Spleen (tissue), 11 donors: ENCODE measurements around the gene PEX26. TPM values are rescaled to one million over a fixed set of nuclear protein-coding genes. Genes with fewer than 3 reads are reported as not detected.

Source experiments
- DNase-seq: peaks from one replicate; pipeline ENCODE4 v3.0.0-alpha.2; 2020
- H3K27ac ChIP-seq, 8 donors: fragments of 200-600 bp; sonication (generic) in 7 of 8; 1 replicate in 4 of 8; 2 replicates in 4 of 8; pipeline versions ENCODE4 v1.5.0 to v1.8.0; 2016 to 2021; ENCODE audit warnings: inconsistent platforms in 4 of 8, mild to moderate bottlenecking in 4 of 8, moderate library complexity in 1 of 8
- H3K27me3 ChIP-seq, 7 donors: fragments of 200-600 bp; sonication (generic) in 6 of 7; replicated peaks in 1 of 7; 1 replicate in 4 of 7; 2 replicates in 3 of 7; pipeline versions ENCODE4 v1.5.0 to v1.8.0; 2016 to 2021; ENCODE audit warnings: inconsistent platforms in 3 of 7, mild to moderate bottlenecking in 1 of 7
- H3K36me3 ChIP-seq, 6 donors: fragments of 200-600 bp; sonication (generic) in 5 of 6; 1 replicate in 4 of 6; 2 replicates in 2 of 6; pipeline versions ENCODE4 v1.5.0 to v1.8.0; 2016 to 2021; ENCODE audit warnings: inconsistent platforms in 2 of 6
- H3K4me1 ChIP-seq, 6 donors: fragments of 200-600 bp; sonication (generic) in 5 of 6; 1 replicate in 3 of 6; 2 replicates in 3 of 6; pipeline versions ENCODE4 v1.5.0 to v1.8.0; 2016 to 2021; ENCODE audit warnings: inconsistent platforms in 3 of 6
- H3K4me3 ChIP-seq, 8 donors: fragments of 200-600 bp; sonication (generic) in 7 of 8; 1 replicate in 4 of 8; 2 replicates in 4 of 8; pipeline versions ENCODE4 v1.5.0 to v1.8.0; 2016 to 2021; ENCODE audit warnings: inconsistent platforms in 4 of 8, mild to moderate bottlenecking in 4 of 8, moderate library complexity in 2 of 8
- H3K9me3 ChIP-seq, 8 donors: fragments of 200-600 bp; sonication (generic) in 7 of 8; 1 replicate in 4 of 8; 2 replicates in 4 of 8; pipeline versions ENCODE4 v1.5.0 to v1.8.0; 2016 to 2021; ENCODE audit warnings: inconsistent platforms in 4 of 8
- POLR2A ChIP-seq, 3 donors: fragments of 450-650 bp; IDR thresholded peaks; one replicate each; pipeline ENCODE4 v1.5.1; 2017; ENCODE audit warnings: antibody characterized with exemption in 3 of 3, mild to moderate bottlenecking in 1 of 3
- POLR2AphosphoS5 ChIP-seq, 3 donors: sonication (generic); formaldehyde crosslinking; IDR thresholded peaks; one replicate each; pipeline ENCODE4 v1.5.1; 2017; ENCODE audit warnings: antibody characterized with exemption in 3 of 3
- WGBS, 5 donors: extraction: QIAGEN DNeasy Blood & Tissue Kit in 3 of 5; methylation state at CpG; one replicate each; pipeline versions ENCODE4 v1.1.5 to v1.1.7; 2013 to 2018; 5-methylcytosine and 5-hydroxymethylcytosine counted together
- intact Hi-C: fragments of 100-400 bp; cut with DNase I; formaldehyde crosslinking; loops from one replicate; pipeline ENCODE4 v1.15.0; 2023; ENCODE audit warnings: low total_unique reads
- polyA plus RNA-seq, 3 donors: library from polyadenylated mRNA; stranded (reverse); fragments of 200-250 nt; gene quantifications; one replicate each; pipeline ENCODE4 v1.2.1, GENCODE V29; 2013
- total RNA-seq, 7 donors: library from RNA; depleted of rRNA in 3 of 7; stranded (reverse); fragments of >200 nt in 3 of 7; fragmentation: NEBNext Ultra II Directional in 4 of 7; extraction: Animal tissue kit (Norgen Biotek cat#: 25700) in 4 of 7; gene quantifications; one replicate each; pipeline versions ENCODE4 v1.1.0 to v1.2.1, GENCODE V29; 2016 to 2021
- TF ChIP-seq, protein P1 (sequence below), 11 experiments: fragments of 200-600 bp in 7 of 11; fragments of 450-650 bp in 4 of 11; sonication (generic) in 4 of 11; IDR thresholded peaks in 8 of 11; conservative IDR thresholded peaks in 3 of 11; 1 replicate in 7 of 11; 2 replicates in 4 of 11; pipeline versions ENCODE4 v1.4.0 to v1.8.0; 2016 to 2021; ENCODE audit warnings: antibody characterized with exemption in 11 of 11, inconsistent platforms in 4 of 11, mild to moderate bottlenecking in 1 of 11
- donor health status: healthy with polysubstance abuse.
- donor health status: DM: no; HTN: no; CAD: no; lungs with moderate emphysema.
- donor health status: DM: no; HTN: no; CAD: no.
- donor health status: Bipolar disorder and iron deficiency.
- donor health status: healthy.
- donor health status: DM: no; HTN: no; CAD: no.
- donor health status: DM: yes; HTN: yes; CAD: no.

Gene PEX26
- total and polyA plus RNA-seq, 10 donors: 5.1 to 41.0 (median 31.9) TPM

DNA sequence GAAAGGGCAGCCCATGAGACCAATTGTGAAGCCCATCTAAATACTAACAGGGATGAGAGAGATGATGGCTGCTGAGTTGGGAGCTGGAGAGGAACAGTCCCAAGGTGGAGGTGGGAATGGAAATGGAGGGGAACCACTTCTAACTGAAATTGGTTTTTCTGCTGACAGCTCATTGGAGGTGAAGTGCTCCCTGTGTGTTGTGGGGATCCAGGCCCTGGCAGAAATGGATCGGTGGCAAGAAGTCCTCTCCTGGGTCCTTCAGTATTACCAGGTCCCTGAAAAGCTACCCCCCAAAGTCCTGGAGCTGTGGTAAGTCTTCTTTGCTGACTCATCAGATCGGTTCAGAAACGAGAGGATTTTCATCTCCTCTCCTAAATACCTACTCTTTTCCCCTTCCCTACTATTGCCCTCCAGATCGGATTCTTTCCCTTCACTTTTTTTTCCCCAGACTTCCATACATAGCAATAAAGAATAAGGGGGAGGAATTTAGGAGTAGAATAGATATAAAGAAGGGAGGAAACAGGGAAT, 2.0 kb downstream of the PEX26 start:
- no peak overlapping the region for H3K4me3 ChIP-seq
- DNase-seq: no peak
- TF ChIP-seq POLR2AphosphoS5 (IDR thresholded peaks at IDR 0.05) (no peak), POLR2A (IDR thresholded peaks at IDR 0.05) (no peak)
- TF ChIP-seq, protein P1, sequence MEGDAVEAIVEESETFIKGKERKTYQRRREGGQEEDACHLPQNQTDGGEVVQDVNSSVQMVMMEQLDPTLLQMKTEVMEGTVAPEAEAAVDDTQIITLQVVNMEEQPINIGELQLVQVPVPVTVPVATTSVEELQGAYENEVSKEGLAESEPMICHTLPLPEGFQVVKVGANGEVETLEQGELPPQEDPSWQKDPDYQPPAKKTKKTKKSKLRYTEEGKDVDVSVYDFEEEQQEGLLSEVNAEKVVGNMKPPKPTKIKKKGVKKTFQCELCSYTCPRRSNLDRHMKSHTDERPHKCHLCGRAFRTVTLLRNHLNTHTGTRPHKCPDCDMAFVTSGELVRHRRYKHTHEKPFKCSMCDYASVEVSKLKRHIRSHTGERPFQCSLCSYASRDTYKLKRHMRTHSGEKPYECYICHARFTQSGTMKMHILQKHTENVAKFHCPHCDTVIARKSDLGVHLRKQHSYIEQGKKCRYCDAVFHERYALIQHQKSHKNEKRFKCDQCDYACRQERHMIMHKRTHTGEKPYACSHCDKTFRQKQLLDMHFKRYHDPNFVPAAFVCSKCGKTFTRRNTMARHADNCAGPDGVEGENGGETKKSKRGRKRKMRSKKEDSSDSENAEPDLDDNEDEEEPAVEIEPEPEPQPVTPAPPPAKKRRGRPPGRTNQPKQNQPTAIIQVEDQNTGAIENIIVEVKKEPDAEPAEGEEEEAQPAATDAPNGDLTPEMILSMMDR (IDR thresholded peaks at IDR 0.05 in 8 of 11, conservative IDR thresholded peaks at IDR 0.05 in 3 of 11): no peak
- peak overlapping the region in 1 of 8 donors; percentile 89 for H3K27ac ChIP-seq
- peaks cover 0 to 55% (median 42%) of the 10 kb centered on the region in 6 donors for H3K36me3 ChIP-seq
- 55 to 73% (median 68%) methylated on average over 4 of the region's 4 CpGs for WGBS, 5 donors
- intact Hi-C loops: loop anchor here (10.0 kb wide), 2 partner anchors 175 to 335 kb away; no protein-coding TSS in a partner anchor
- no peaks in the 10 kb centered on the region for H3K9me3 ChIP-seq
- H3K4me1 ChIP-seq: peaks cover 23 to 70% (median 46%) of the 10 kb centered on the region in 6 donors
- H3K27me3 ChIP-seq: no peaks in the 10 kb centered on the region

DNA sequence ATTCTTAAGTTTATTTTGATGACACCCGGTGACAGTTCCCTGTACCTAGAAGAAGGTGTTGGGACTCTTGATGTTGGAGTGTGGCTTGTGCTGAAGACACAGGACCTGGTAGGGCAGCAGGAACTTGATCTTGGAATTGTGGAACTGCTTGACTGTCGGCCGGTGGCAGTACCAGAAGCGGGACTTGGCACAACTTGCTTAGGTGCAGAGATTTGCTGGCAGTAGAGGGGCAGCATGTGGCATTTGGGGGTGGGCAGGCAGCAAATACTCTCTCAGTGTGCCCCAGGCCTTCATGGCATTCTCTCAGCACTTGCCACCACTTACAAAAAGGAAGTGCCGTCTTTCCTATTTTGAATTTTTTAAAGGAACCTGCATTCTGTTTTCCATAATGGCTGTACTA, 3.6 kb downstream of the PEX26 start:
- Histone ChIP-seq H3K27me3 (no peaks in the 10 kb centered on the region), H3K4me3 (no peak overlapping the region), H3K9me3 (no peaks in the 10 kb centered on the region), H3K4me1 (peaks cover 20 to 55% (median 37%) of the 10 kb centered on the region in 6 donors), H3K27ac (no peak overlapping the region), H3K36me3 (peaks cover 0 to 72% (median 58%) of the 10 kb centered on the region in 6 donors)
- TF ChIP-seq, protein P1 (IDR thresholded peaks at IDR 0.05 in 8 of 11, conservative IDR thresholded peaks at IDR 0.05 in 3 of 11): no peak
- no peak for TF ChIP-seq POLR2A (IDR thresholded peaks at IDR 0.05)
- WGBS, 5 donors: 75 to 88% (median 81%) methylated on average over 5 of the region's 5 CpGs
- intact Hi-C loops: no loop called here
- DNase-seq: no peak

DNA sequence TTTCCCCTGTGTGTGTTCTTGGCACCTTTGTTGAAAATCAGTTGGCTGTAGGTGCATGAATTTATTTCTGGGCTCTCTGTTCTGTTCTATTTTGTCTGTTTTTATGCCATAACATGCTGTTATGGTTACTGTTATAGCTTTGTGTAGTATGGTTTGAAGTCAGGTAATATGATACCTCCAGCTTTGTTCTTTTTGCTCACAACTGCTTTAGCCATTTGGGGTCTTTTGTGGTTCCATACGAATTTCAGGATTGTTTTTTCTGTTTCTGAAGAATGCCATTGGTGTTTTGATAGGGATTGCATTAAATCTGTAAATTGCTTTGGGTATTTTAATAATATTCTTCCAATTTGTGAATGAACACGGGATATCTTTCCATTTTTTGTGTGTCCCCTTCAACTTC, 4.7 kb downstream of the PEX26 start:
- no peak for TF ChIP-seq POLR2AphosphoS5 (IDR thresholded peaks at IDR 0.05)
- TF ChIP-seq, protein P1 (IDR thresholded peaks at IDR 0.05 in 8 of 11, conservative IDR thresholded peaks at IDR 0.05 in 3 of 11): no peak
- TF ChIP-seq POLR2A (IDR thresholded peaks at IDR 0.05): no peak
- Histone ChIP-seq H3K36me3 (peaks cover 0 to 82% (median 68%) of the 10 kb centered on the region in 6 donors), H3K27me3 (no peaks in the 10 kb centered on the region), H3K4me3 (no peak overlapping the region), H3K27ac (no peak overlapping the region), H3K4me1 (peaks cover 11 to 45% (median 27%) of the 10 kb centered on the region in 6 donors), H3K9me3 (no peaks in the 10 kb centered on the region)
- DNase-seq: no peak
- WGBS, 5 donors: 77 to 88% (median 84%) methylated on average over 2 of the region's 2 CpGs
- intact Hi-C loops: no loop called here

DNA sequence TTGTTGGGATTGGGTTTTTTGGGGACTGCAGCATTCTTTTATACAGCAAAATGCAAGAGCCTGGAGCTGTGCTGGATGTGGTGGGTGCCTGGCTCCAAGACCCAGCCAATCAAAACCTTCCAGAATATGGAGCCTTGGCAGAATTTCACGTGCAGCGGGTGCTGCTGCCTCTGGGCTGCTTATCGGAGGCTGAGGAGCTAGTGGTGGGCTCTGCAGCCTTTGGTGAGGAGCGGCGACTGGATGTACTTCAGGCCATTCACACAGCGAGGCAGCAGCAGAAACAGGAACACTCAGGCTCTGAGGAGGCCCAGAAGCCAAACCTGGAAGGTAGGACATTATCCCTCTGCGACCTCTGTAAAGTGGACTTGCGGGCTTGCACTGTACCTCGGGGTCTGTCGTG, 5.6 kb downstream of the PEX26 start:
- DNase-seq: no peak

More for the DNA sequence above, 5.6 kb downstream of the PEX26 start:
- H3K27ac ChIP-seq: no peak overlapping the region
- intact Hi-C loops: no loop called here
- H3K27me3 ChIP-seq: no peaks in the 10 kb centered on the region
- H3K4me1 ChIP-seq: peaks cover 10 to 42% (median 26%) of the 10 kb centered on the region in 6 donors
- TF ChIP-seq, protein P1 (IDR thresholded peaks at IDR 0.05 in 8 of 11, conservative IDR thresholded peaks at IDR 0.05 in 3 of 11): no peak
- no peak for TF ChIP-seq POLR2A (IDR thresholded peaks at IDR 0.05)
- no peak for TF ChIP-seq POLR2AphosphoS5 (IDR thresholded peaks at IDR 0.05)
- no peak overlapping the region for H3K4me3 ChIP-seq
- H3K36me3 ChIP-seq: peaks cover 0 to 92% (median 78%) of the 10 kb centered on the region in 6 donors
- 94 to 99% (median 95%) methylated on average over 10 of the region's 10 CpGs for WGBS, 5 donors
- H3K9me3 ChIP-seq: no peaks in the 10 kb centered on the region
